Suprapubic skin (tissue), 4 donors: Measurements from ENCODE around the gene STPG4.

ENCODE experiments used
- EP300 ChIP-seq: sonication (generic); formaldehyde crosslinking; IDR thresholded peaks from one replicate; pipeline ENCODE4 v1.6.1; 2017; ENCODE audit warnings: antibody characterized with exemption
- POLR2A ChIP-seq, 2 donors: fragments of 450-650 bp; IDR thresholded peaks; one replicate each; pipeline ENCODE4 v1.6.1; 2017; ENCODE audit warnings: antibody characterized with exemption in 2 of 2, mild to moderate bottlenecking in 2 of 2, moderate library complexity in 2 of 2
- POLR2AphosphoS5 ChIP-seq, 3 donors: sonication (generic); formaldehyde crosslinking; IDR thresholded peaks; one replicate each; pipeline ENCODE4 v1.6.1; 2017; ENCODE audit warnings: antibody characterized with exemption in 3 of 3
- TF ChIP-seq, protein P1 (sequence below), 2 donors: fragments of 200-600 bp in 1 of 2; fragments of 450-650 bp in 1 of 2; sonication (generic) in 1 of 2; IDR thresholded peaks; one replicate each; pipeline ENCODE4 v1.5.1; 2016 to 2019; ENCODE audit warnings: antibody characterized with exemption in 2 of 2, mild to moderate bottlenecking in 1 of 2, moderate library complexity in 1 of 2

DNA sequence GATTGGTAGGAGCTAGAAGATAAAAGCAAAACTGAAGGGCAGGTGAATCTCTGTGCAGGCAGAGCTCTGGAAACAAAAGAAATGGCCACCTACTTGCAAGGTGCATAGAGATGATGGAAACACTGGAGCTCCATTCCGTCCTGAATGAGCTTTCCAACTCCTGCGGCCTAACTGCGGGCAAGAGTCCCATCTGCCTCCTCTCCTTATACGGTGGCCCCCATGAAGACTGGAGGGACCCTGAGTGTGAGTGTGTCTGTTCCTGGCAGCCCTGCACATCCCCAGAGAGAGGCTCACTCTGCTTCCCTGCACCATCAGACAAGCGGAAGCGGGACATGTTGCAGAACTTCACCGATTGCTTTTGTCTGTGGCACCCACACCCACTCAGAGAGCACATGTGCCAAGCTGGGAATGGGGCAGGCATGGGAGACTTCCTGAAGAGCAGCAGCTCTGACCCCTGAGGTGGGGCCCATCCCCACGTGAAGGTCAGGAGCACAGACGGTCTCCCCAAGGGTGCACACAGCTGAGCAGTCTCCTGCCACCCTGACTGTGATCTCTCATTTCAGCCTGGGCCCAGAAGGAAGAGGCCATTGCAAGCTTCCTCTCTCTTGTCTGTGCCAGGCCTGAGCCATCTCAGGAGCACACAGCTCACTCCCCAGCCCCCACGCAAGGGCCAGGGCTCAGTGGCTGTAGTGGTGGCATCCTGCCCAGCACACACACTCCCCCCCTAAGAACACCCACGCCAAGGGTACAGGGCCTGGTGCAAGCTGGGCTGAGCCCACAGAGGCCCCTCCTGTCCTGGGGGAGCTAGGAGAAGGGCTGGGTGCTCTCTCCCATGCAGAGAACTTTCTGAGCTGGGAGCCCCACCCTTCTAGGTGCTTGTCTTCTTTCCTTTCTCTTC, 75.3 kb downstream of the STPG4 start:
- TF ChIP-seq, protein P1, sequence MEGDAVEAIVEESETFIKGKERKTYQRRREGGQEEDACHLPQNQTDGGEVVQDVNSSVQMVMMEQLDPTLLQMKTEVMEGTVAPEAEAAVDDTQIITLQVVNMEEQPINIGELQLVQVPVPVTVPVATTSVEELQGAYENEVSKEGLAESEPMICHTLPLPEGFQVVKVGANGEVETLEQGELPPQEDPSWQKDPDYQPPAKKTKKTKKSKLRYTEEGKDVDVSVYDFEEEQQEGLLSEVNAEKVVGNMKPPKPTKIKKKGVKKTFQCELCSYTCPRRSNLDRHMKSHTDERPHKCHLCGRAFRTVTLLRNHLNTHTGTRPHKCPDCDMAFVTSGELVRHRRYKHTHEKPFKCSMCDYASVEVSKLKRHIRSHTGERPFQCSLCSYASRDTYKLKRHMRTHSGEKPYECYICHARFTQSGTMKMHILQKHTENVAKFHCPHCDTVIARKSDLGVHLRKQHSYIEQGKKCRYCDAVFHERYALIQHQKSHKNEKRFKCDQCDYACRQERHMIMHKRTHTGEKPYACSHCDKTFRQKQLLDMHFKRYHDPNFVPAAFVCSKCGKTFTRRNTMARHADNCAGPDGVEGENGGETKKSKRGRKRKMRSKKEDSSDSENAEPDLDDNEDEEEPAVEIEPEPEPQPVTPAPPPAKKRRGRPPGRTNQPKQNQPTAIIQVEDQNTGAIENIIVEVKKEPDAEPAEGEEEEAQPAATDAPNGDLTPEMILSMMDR (IDR thresholded peaks at IDR 0.05): no peak
- TF ChIP-seq POLR2AphosphoS5 (IDR thresholded peaks at IDR 0.05): no peak
- no peak for TF ChIP-seq POLR2A (IDR thresholded peaks at IDR 0.05)
- no peak for TF ChIP-seq EP300
